HG03342 (cell line): ENCODE data around the gene SUPT16H.
A peak's percentile ranks its signal among the peaks of the same experiment; 100 is the strongest.
"Not testable (repeated sequence)": the region's sequence is repeated elsewhere in the genome, so short reads cannot be mapped to it uniquely, and the experiment has no call there.

Experiments used
- ATAC-seq: cut with Tn5 transposase; IDR thresholded peaks from one replicate; pipeline ENCODE4 v1.9.1; 2021; ENCODE audit warnings: mild to moderate bottlenecking, moderate library complexity; ENCODE audit not compliant: unreplicated experiment

Gene SUPT16H

DNA sequence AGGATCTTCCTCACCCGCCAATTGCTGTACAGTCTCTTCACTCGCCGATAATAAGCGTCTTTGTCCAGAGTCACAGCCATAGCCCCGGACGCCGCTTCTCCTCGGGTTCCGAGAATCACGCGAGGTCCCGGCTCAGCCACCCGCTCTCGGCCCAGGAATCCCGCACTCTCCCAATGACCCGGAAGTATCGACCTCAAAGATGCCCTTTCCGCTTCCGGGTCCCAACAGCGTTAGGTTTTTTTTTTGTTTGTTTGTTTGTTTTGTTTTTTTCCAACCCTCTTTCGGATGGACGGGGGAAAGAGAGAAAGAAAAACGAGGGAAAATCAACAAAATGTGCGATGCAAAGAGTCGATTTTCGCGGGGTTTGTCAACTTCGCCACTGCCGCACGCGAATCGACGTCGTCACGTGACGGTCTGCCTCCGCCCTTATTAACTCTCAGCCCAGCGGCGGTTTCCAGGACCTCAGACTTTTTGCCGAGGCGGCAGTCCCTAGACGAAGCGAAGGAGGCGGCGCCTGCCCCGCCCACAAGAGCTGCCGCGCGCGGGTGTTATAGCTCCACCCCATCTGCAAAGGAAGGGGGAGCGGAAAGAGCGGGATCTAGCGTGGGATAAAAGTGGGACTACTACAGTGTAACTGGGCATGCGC, at the start of gene SUPT16H:
Gene SUPT16H, minus strand, starts transcription at position 172 of the 646 bp plus-strand sequence. Its CDS starts 92 bp downstream, at position 80.
- peak; percentile 84 for ATAC-seq

- no peak for ATAC-seq
These were observed 47.3 kb upstream of the SUPT16H start for GRCh38 chr14:21431126-21431525.

DNA sequence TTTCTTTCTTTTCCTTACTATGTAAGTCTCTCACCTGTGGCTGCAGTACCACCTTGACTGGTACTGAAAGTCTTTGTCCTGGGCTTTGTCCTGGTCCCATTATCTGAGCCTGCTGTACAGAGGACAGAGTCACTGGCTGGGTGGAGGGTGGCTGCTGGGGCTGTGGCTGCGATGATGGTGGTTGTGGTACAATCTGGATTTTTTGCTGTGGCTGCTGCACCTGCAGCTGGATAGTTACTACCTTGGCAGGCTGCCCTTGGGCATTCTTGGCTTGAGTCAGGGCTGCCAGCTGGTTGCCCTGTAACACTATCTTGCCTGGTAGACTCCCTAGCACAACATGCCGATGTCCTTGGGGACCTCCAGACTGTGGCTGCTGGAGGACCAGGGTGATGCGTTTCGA, 45.1 kb upstream of the SUPT16H start:
- no peak for ATAC-seq

DNA sequence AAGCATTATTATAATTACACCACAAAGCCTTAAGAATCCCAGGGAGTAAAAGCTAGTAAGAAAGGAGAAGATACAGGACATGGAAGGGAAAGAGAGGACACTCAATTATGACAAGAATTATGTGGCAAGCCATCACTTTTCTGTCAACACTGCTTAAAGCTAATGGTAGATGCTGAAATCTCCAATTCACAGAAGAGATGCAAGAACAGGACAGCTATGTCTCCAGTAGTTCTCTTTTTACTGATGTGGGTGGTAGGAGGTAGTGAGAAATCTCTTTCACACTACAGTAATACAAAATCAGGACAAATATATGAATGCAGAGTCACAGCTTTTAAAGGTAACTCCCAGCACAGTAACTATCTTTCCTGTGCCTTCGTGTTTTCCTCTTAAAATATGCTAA, 42.9 kb upstream of the SUPT16H start:
- no peak for ATAC-seq

DNA sequence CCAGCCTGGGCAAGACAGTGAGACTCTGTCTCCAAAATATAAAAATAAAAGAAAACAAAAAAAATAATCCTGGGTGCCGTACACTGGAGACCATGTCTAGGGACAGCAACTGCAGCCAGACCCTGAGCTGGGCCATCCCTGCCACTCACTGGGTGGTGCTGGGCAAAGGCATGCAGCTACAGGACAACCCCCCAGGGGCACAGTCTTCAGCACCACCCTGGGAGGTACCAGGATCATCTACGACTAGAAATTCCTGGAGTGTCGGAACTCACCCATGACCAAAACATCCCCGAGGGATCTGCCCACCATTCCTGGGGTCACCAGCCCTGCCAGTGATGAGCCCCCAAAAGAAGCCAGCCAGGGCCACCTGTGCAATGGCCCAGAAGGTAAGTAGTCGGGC, 35.7 kb upstream of the SUPT16H start:
- ATAC-seq = no peak

- ATAC-seq = no peak
These were observed 31.5 kb upstream of the SUPT16H start for GRCh38 chr14:21415329-21415728.

DNA sequence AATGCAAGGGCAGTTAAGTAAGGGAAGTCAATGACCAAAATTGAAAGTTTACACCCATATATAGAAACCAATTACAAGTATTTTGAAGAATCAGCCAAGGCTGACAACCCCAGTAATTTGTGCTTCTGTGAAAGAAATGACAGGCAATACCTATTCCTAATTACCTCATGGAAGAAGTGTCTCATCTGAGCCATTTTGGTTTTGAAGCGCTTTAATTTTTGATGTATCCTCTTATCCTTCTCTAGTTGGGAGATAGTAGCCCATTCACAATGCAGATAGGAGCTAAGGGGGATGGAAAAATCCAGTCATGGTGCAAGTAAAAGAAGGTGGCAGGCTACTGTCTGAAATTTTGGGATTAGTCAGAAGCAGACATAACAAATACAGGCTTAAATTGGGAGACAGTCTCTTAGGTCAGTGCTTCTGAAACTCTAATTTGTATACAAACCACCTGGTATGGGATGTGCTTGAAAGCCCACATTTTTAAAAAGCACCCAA, 30.4 kb upstream of the SUPT16H start:
- no peak for ATAC-seq

DNA sequence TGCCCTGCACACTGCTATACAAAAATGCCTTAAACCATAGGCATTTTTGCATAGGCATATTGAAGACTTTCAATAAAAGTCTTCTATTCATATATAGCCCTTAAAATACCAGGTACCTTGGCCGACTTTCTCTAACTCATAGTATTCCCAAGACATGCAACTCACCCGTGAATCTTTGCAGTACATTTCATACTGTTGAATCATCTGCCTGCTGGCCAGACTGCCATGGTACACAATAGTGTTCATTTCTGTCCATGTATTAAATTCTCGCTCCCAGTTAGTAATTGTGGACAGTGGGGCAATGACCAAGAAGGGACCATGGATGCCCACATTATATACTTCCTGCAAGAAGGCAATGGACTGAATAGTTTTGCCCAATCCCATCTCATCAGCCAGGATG, 24.3 kb upstream of the SUPT16H start:
- ATAC-seq = no peak

- ATAC-seq = no peak
These were observed 22.4 kb upstream of the SUPT16H start for GRCh38 chr14:21406213-21406612.

DNA sequence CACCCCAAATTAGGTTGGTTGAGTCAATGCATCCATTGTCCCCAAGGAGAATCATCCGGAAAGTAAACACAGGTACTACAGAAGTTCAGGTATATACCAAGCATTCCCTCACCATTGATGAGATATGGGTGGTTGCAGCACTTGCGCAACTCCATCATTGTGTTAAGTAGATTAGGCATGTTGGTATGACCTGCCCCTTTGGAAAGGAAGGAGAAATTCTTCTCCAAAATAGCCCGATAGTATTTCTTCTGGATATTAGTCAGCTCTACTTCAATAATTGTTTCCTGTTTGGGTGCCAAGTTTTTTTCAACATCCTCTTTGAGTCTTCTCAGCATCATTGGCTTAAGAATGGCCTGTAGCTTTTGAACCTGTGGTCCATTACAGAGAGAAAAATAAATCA, 21.3 kb upstream of the SUPT16H start:
- ATAC-seq = no peak

DNA sequence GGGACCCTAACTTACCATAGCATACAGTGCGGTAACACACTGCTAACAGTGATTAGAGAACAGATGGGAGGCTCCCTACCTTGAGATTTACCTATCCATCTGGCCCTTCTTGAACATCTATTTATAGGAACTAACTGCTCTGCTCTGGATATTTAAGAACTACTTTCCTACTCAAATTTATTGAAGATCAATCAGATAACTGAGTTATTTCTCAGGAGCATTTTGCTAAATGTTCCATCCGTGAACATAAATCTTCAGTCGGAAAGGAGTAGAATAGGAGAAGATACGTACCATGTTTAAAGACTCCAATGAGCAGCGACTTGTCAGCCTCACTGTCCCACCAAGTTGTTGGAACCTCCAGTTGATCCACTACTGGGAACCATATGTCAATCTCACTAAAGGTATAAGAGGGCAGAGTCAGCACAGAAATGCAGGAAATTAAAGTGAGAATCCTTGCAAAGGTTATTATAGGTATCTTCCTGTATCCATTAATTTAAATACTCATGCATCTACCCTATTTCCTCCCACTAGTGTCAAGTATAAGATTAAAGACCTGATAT, 15.6 kb upstream of the SUPT16H start:
- no peak for ATAC-seq

GRCh38 chr14:21398901-21399300, 15.1 kb upstream of the SUPT16H start:
- no peak for ATAC-seq

DNA sequence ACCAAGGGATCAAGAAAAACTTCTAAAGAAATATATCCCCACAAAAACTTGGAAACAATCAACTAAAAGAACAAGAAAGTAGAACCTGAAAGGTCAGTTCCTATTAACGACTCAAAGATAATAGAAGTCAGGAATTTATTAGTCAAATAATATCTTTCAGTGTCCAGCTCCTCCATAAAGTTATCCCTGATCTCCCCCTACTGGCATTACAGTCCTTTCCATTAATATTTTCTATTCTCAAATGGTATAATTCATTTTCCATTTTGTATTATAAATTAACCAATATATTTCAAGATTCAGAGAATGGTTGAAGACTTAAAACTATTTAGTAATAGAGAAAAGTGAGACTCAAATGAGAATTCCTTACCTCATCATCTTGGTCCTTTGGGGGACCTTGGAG, 11.6 kb upstream of the SUPT16H start:
- no peak for ATAC-seq

DNA sequence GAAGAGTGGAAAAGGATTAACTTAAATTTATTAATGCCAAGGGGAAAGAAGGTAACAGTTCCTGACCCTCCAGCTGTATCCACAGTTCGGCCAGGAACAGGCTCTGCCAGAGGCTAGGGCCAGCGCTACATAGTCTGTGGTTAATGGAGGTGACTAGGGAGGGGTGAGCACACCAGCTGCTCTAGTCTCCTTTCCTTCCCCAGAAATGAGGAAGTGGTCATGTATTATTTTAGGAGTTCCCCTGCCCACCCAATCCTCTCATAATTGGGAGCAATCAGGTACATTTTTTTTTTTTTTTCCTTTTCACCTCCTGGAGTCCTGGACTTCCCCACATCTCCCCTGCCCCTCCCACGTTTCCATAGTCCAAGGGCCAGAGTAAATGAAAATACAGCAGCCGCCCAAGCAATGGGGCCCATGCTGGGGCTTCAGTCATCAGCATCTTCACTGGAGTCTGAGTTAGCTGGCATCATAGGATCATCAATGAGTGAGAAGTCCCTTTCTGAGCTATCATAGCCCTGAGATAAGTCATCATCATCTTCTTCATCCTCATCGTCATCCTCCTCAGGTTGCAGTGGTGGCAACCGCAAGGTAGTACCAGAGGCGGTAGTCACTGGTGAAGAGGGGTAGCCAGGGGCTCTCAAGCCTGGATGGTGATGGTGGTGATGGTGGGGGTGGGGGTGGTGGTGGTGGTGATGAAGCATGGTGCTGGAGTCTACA, 1.5 kb upstream of the SUPT16H start:
- ATAC-seq = no peak

- peak; percentile 21 for ATAC-seq
These were observed 654 bp upstream of the SUPT16H start for GRCh38 chr14:21384494-21384851.

DNA sequence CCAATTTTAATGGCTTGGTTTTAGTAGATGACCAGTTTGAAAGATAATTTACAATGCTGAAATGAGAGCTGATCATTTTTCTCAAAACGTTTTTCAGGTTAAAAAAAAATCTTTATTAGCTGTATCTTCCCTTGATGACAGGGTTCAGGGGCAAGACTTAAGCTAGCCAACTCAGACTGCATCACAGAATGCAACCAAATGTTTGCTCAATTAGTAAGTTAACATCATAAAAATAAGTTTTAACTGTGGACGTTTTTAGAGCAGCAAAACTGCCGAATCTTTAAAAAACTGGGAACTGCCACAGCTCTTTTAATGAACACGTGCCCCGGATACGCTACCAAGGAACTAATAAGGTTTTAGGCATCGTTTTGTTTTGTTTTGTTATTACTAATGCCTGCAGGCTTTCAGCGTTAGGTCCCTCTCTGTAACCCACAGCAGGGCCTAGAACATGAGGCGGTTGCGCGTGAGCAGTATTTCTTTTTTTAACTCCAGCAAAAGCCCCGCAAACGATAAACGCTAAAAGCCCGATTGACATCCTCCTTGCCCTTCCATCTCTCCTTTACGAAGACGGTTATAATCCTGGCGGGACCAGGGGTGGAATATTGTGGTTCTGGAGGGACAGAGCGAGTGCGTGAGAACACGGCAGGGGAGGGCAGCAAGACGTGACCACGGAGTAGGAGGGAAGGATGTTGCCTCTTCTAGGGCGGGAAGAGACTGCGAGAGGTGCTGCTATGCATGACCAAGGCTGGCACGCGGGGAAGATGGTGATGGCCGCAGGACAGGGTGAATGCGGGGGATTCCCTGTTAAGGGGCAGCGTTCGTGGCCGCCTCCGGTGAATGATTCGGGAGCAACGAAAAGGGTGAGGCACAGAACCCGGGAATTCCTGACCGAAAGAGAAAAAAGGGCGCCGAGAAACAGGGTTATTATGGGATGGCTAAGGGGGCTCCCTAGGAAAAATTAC, 652 bp downstream of the SUPT16H start:
- ATAC-seq = peak; percentile 29

DNA sequence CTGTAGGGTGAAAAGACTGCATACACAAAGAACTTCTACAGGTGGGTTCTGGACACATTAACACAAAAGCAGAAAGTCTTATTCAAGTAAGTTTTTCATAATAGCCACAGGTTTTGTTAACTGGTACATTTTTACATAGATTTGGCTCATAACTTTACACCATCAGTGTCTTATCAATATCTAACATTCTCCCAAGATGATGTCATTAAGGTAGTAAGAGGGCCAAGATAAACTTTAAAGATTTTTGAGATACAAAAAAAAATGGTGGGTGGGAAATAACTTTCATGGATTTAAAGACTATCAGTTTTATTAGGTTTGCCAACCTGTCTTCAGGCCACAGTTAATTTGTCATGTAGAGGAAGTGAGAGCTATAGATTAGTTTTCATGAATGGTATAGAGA, 1.7 kb downstream of the SUPT16H start:
- ATAC-seq = no peak

- no peak for ATAC-seq
These were observed 4.5 kb downstream of the SUPT16H start for GRCh38 chr14:21379338-21379737.

GRCh38 chr14:21373980-21374379, 9.8 kb downstream of the SUPT16H start:
- ATAC-seq = no peak

- ATAC-seq = not testable (repeated sequence)
These were observed 11.0 kb downstream of the SUPT16H start for GRCh38 chr14:21372814-21373213.
